Stomach (tissue), 4 donors: ENCODE results near the gene ATG2B.

ENCODE experiments used
- EP300 ChIP-seq: sonication (generic); formaldehyde crosslinking; IDR thresholded peaks from one replicate; pipeline ENCODE4 v1.6.1; 2017; ENCODE audit warnings: antibody characterized with exemption
- POLR2A ChIP-seq, 4 donors: fragments of 450-650 bp; IDR thresholded peaks; one replicate each; pipeline ENCODE4 v1.6.1; 2016; ENCODE audit warnings: antibody characterized with exemption in 4 of 4, control low read depth in 2 of 4, mild to moderate bottlenecking in 1 of 4, moderate library complexity in 1 of 4
- TF ChIP-seq, protein P1 (sequence below), 7 experiments: fragments of 450-650 bp in 4 of 7; fragments of 200-600 bp in 3 of 7; sonication (generic) in 3 of 7; IDR thresholded peaks; one replicate each; pipeline ENCODE4 v1.5.1; 2016 to 2019; ENCODE audit warnings: antibody characterized with exemption in 7 of 7, control low read depth in 2 of 7, mild to moderate bottlenecking in 1 of 7

DNA sequence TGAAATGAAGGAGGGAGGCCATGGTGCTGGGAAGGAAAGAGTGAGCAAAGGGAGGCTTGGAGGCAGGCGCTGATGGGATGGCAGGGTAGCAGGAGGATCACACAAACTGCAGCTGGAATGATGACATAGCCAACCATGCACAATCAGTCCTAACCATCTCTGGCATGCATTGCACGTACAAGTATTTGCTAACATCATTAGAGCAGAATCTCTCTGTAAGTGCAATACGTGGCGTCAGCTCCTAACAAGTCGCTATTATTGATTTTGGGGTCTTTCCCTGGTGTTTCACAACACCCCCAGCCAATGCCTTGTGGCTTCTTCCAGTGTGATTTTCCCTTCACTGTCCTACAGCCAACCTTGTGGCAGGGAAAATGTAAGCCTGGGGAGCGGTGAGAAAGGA is 88.6 kb downstream of the ATG2B start:
- TF ChIP-seq POLR2A (IDR thresholded peaks at IDR 0.05) (no peak), EP300 (no peak)
- TF ChIP-seq, protein P1, sequence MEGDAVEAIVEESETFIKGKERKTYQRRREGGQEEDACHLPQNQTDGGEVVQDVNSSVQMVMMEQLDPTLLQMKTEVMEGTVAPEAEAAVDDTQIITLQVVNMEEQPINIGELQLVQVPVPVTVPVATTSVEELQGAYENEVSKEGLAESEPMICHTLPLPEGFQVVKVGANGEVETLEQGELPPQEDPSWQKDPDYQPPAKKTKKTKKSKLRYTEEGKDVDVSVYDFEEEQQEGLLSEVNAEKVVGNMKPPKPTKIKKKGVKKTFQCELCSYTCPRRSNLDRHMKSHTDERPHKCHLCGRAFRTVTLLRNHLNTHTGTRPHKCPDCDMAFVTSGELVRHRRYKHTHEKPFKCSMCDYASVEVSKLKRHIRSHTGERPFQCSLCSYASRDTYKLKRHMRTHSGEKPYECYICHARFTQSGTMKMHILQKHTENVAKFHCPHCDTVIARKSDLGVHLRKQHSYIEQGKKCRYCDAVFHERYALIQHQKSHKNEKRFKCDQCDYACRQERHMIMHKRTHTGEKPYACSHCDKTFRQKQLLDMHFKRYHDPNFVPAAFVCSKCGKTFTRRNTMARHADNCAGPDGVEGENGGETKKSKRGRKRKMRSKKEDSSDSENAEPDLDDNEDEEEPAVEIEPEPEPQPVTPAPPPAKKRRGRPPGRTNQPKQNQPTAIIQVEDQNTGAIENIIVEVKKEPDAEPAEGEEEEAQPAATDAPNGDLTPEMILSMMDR (IDR thresholded peaks at IDR 0.05): no peak
